Breast epithelium (tissue), 4 donors: ENCODE measurements around the gene TRPM2. TPM values are rescaled to one million over a fixed set of nuclear protein-coding genes. Genes with fewer than 3 reads are reported as not detected.

ENCODE experiments used
- DNase-seq, 2 donors: peaks; one replicate each; pipeline ENCODE4 v3.0.0-alpha.2; 2019; ENCODE audit warnings: low spot score in 2 of 2
- H3K27ac ChIP-seq, 2 donors: fragments of 200-600 bp; sonication (generic) in 1 of 2; one replicate each; pipeline ENCODE4 v1.5.1; 2016 to 2019; ENCODE audit warnings: mild to moderate bottlenecking in 1 of 2
- H3K27me3 ChIP-seq, 2 donors: fragments of 200-600 bp; sonication (generic) in 1 of 2; one replicate each; pipeline versions ENCODE4 v1.5.1 to v1.6.0; 2017 to 2019; ENCODE audit warnings: control low read depth in 1 of 2, mild to moderate bottlenecking in 1 of 2
- H3K36me3 ChIP-seq: fragments of 200-600 bp; one replicate; pipeline ENCODE4 v1.5.1; 2019
- H3K4me1 ChIP-seq, 2 donors: fragments of 200-600 bp; sonication (generic); one replicate each; pipeline ENCODE4 v1.5.1; 2016 to 2019; ENCODE audit warnings: control low read depth in 1 of 2
- H3K4me3 ChIP-seq, 3 donors: fragments of 200-600 bp; sonication (generic); 1 replicate in 2 of 3; 2 replicates in 1 of 3; pipeline ENCODE4 v1.5.1; 2016 to 2019; ENCODE audit warnings: mild to moderate bottlenecking in 3 of 3, moderate library complexity in 2 of 3
- H3K9me3 ChIP-seq, 2 donors: fragments of 200-600 bp; sonication (generic) in 1 of 2; one replicate each; pipeline ENCODE4 v1.5.1; 2016 to 2019; ENCODE audit warnings: control low read depth in 1 of 2
- CTCF ChIP-seq, 3 donors: fragments of 450-650 bp; IDR thresholded peaks; one replicate each; pipeline ENCODE4 v1.5.1; 2016 to 2017; ENCODE audit warnings: antibody characterized with exemption in 3 of 3, mild to moderate bottlenecking in 3 of 3, moderate library complexity in 3 of 3
- POLR2A ChIP-seq: fragments of 450-650 bp; IDR thresholded peaks from one replicate; pipeline ENCODE4 v1.6.1; 2016; ENCODE audit warnings: antibody characterized with exemption, mild to moderate bottlenecking, moderate library complexity
- POLR2AphosphoS5 ChIP-seq, 3 donors: sonication (generic); formaldehyde crosslinking; IDR thresholded peaks; one replicate each; pipeline ENCODE4 v1.6.1; 2017; ENCODE audit warnings: antibody characterized with exemption in 3 of 3
- intact Hi-C: fragments of 100-400 bp; cut with DNase I; formaldehyde crosslinking; loops from one replicate; pipeline ENCODE4 v1.15.1; 2023; ENCODE audit warnings: low total_unique reads
- total RNA-seq, 3 donors: library from RNA; depleted of rRNA; stranded (reverse); fragments of >200 nt; gene quantifications; one replicate each; pipeline ENCODE4 v1.1.0, GENCODE V29; 2016

Gene TRPM2
- total RNA-seq, 3 donors from 2014 or later = 4.3 to 7.9 (median 7.2) TPM

GRCh38 chr21:44441041-44441400, 87.6 kb downstream of the TRPM2 start:
- intact Hi-C loops = no loop called here
- Histone ChIP-seq H3K4me3 (no peak overlapping the region), H3K9me3 (no peaks in the 10 kb centered on the region), H3K27ac (no peak overlapping the region), H3K27me3 (peaks cover 0 to 2% of the 10 kb centered on the region in 2 donors), H3K4me1 (no peaks in the 10 kb centered on the region), H3K36me3 (no peaks in the 10 kb centered on the region)
- TF ChIP-seq POLR2AphosphoS5 (IDR thresholded peaks at IDR 0.05) (no peak), POLR2A (no peak), CTCF (IDR thresholded peaks at IDR 0.05) (no peak)
- no peak for DNase-seq

- no peak for DNase-seq
- Histone ChIP-seq H3K4me1 (no peaks in the 10 kb centered on the region), H3K27me3 (no peaks in the 10 kb centered on the region), H3K27ac (no peak overlapping the region), H3K36me3 (no peaks in the 10 kb centered on the region), H3K4me3 (no peak overlapping the region), H3K9me3 (no peaks in the 10 kb centered on the region)
- TF ChIP-seq POLR2A (no peak), CTCF (IDR thresholded peaks at IDR 0.05) (no peak), POLR2AphosphoS5 (IDR thresholded peaks at IDR 0.05) (no peak)
- intact Hi-C loops = no loop called here
Measured at GRCh38 chr21:44441581-44442265, 88.3 kb downstream of the TRPM2 start.

- DNase-seq = no peak
- intact Hi-C loops = no loop called here
- H3K4me1 ChIP-seq = no peaks in the 10 kb centered on the region
- no peaks in the 10 kb centered on the region for H3K9me3 ChIP-seq
- no peak overlapping the region for H3K4me3 ChIP-seq
- TF ChIP-seq POLR2A = no peak
- no peak for TF ChIP-seq POLR2AphosphoS5 (IDR thresholded peaks at IDR 0.05)
- no peak for TF ChIP-seq CTCF (IDR thresholded peaks at IDR 0.05)
- peaks cover 0 to 3% of the 10 kb centered on the region in 2 donors for H3K27me3 ChIP-seq
- no peak overlapping the region for H3K27ac ChIP-seq
- no peaks in the 10 kb centered on the region for H3K36me3 ChIP-seq
Measured at GRCh38 chr21:44442266-44443125, 89.1 kb downstream of the TRPM2 start.

GRCh38 chr21:44443291-44443890, 90.0 kb downstream of the TRPM2 start:
- no peaks in the 10 kb centered on the region for H3K9me3 ChIP-seq
- peaks cover 0 to 7% of the 10 kb centered on the region in 2 donors for H3K27me3 ChIP-seq
- H3K36me3 ChIP-seq = no peaks in the 10 kb centered on the region
- no peak overlapping the region for H3K4me3 ChIP-seq
- DNase-seq = no peak
- H3K27ac ChIP-seq = no peak overlapping the region
- intact Hi-C loops = no loop called here
- TF ChIP-seq POLR2AphosphoS5 (IDR thresholded peaks at IDR 0.05) (no peak), CTCF (IDR thresholded peaks at IDR 0.05) (no peak), POLR2A (no peak)
- no peaks in the 10 kb centered on the region for H3K4me1 ChIP-seq

GRCh38 chr21:44443891-44444285, 90.5 kb downstream of the TRPM2 start:
- no peak for DNase-seq
- H3K27me3 ChIP-seq = peaks cover 0 to 12% of the 10 kb centered on the region in 2 donors
- no peaks in the 10 kb centered on the region for H3K9me3 ChIP-seq
- H3K36me3 ChIP-seq = no peaks in the 10 kb centered on the region
- H3K27ac ChIP-seq = no peak overlapping the region
- H3K4me1 ChIP-seq = no peaks in the 10 kb centered on the region
- TF ChIP-seq POLR2A = no peak
- intact Hi-C loops = no loop called here
- H3K4me3 ChIP-seq = no peak overlapping the region
